GM12891 (cell line): Measurements from ENCODE around the gene TEKT3.

Experiments used
- PAX5 ChIP-seq: IDR thresholded peaks from 2 replicates; pipeline ENCODE4 v1.6.1; 2011; ENCODE audit warnings: low read length, moderate library complexity, mild to moderate bottlenecking; ENCODE audit not compliant: insufficient read depth, severe bottlenecking
- POLR2A ChIP-seq: IDR thresholded peaks from 2 replicates; pipeline ENCODE4 v1.6.1; 2011; ENCODE audit warnings: low read depth, low read length, control low read depth
- POLR2AphosphoS5 ChIP-seq: IDR thresholded peaks from 2 replicates; pipeline ENCODE4 v1.6.1; 2011; ENCODE audit warnings: low read depth, low read length, control low read depth
- POU2F2 ChIP-seq: IDR thresholded peaks from 2 replicates; pipeline ENCODE4 v1.6.1; 2011; ENCODE audit warnings: low read depth, mild to moderate bottlenecking, control low read depth, low read length, moderate library complexity
- SPI1 ChIP-seq: IDR thresholded peaks from 2 replicates; pipeline ENCODE4 v1.6.1; 2011; ENCODE audit warnings: low read depth, low read length, control low read depth
- TAF1 ChIP-seq: IDR thresholded peaks from 2 replicates; pipeline ENCODE4 v1.6.1; 2011; ENCODE audit warnings: low read depth, low read length, control low read depth

GRCh38 chr17:15289285-15290183, 51.9 kb downstream of the TEKT3 start:
- TF ChIP-seq POLR2AphosphoS5: no peak
- TF ChIP-seq TAF1: no peak
- no peak for TF ChIP-seq POLR2A
- TF ChIP-seq PAX5: no peak
- no peak for TF ChIP-seq SPI1
- TF ChIP-seq POU2F2: no peak
